GM23338 (cell line): ENCODE results near the gene ZNF497. TPM values are rescaled to one million over a fixed set of nuclear protein-coding genes. Genes with fewer than 3 reads are reported as not detected.
A peak's percentile ranks its signal among the peaks of the same experiment; 100 is the strongest.
"Not testable (repeated sequence)": the region's sequence is repeated elsewhere in the genome, so short reads cannot be mapped to it uniquely, and the experiment has no call there.

Experiments used
- ATAC-seq: fragments of 200-7000 bp; cut with Tn5 transposase; 3 replicates; pipeline ENCODE4 v1.9.1; 2020
- DNase-seq: peaks from one replicate; pipeline ENCODE4 v3.0.0-alpha.2; 2015; ENCODE audit warnings: low spot score
- H2AFZ ChIP-seq: fragments of 200-600 bp; sonication (generic); 2 replicates; pipeline ENCODE4 v1.8.0; 2016; ENCODE audit warnings: antibody characterized with exemption, mild to moderate bottlenecking, moderate library complexity
- H3F3A ChIP-seq: fragments of 200-600 bp; sonication (generic); replicated peaks from 2 replicates; pipeline ENCODE4 v1.8.0; 2017; ENCODE audit warnings: antibody characterized with exemption, mixed run types, low read depth
- H3K27ac ChIP-seq: fragments of 200-600 bp; sonication (generic); 2 replicates; pipeline ENCODE4 v1.6.1; 2016; ENCODE audit warnings: low read depth
- H3K27me3 ChIP-seq: fragments of 200-600 bp; sonication (generic); 2 replicates; pipeline ENCODE4 v1.8.0; 2016; ENCODE audit warnings: mild to moderate bottlenecking, mixed run types, moderate library complexity; ENCODE audit not compliant: insufficient read depth
- H3K36me3 ChIP-seq: fragments of 200-600 bp; sonication (generic); 2 replicates; pipeline ENCODE4 v1.8.0; 2016; ENCODE audit warnings: mild to moderate bottlenecking; ENCODE audit not compliant: insufficient read depth
- H3K4me1 ChIP-seq: fragments of 200-600 bp; sonication (generic); 2 replicates; pipeline ENCODE4 v1.8.0; 2016; ENCODE audit warnings: mild to moderate bottlenecking, moderate library complexity; ENCODE audit not compliant: insufficient read depth
- H3K4me2 ChIP-seq: fragments of 200-600 bp; sonication (generic); 2 replicates; pipeline ENCODE4 v1.7.1; 2017; ENCODE audit warnings: mixed run types
- H3K4me3 ChIP-seq: fragments of 200-600 bp; sonication (generic); 2 replicates; pipeline ENCODE4 v1.6.1; 2016; ENCODE audit warnings: mixed run types
- H3K79me2 ChIP-seq: fragments of 200-600 bp; sonication (generic); replicated peaks from 2 replicates; pipeline ENCODE4 v1.8.0; 2017; ENCODE audit warnings: mild to moderate bottlenecking; ENCODE audit not compliant: insufficient read depth
- H3K9me2 ChIP-seq: fragments of 200-600 bp; sonication (generic); 2 replicates; pipeline ENCODE4 v1.8.0; 2017; ENCODE audit not compliant: insufficient read depth
- H4K20me1 ChIP-seq: fragments of 200-600 bp; sonication (generic); replicated peaks from 2 replicates; pipeline ENCODE4 v1.8.0; 2017; ENCODE audit warnings: mild to moderate bottlenecking; ENCODE audit not compliant: insufficient read depth
- H3K27ac Mint-ChIP-seq: 2 replicates; pipeline ENCODE4 v1.8.0; 2020; ENCODE audit warnings: inconsistent platforms, mild to moderate bottlenecking, moderate library complexity, mixed read lengths
- H3K27me3 Mint-ChIP-seq: 3 replicates; pipeline ENCODE4 v1.8.0; 2022; ENCODE audit warnings: low read depth, mild to moderate bottlenecking, moderate library complexity, mixed read lengths, inconsistent platforms; ENCODE audit not compliant: insufficient read depth, poor library complexity
- H3K36me3 Mint-ChIP-seq: 3 replicates; pipeline ENCODE4 v1.8.0; 2021; ENCODE audit warnings: low read depth, mild to moderate bottlenecking, inconsistent platforms, moderate library complexity, mixed read lengths
- H3K4me1 Mint-ChIP-seq: 3 replicates; pipeline ENCODE4 v1.8.0; 2020; ENCODE audit warnings: mild to moderate bottlenecking, inconsistent platforms, mixed read lengths
- H3K4me3 Mint-ChIP-seq: 3 replicates; pipeline ENCODE4 v1.8.0; 2021; ENCODE audit warnings: moderate library complexity, mild to moderate bottlenecking, inconsistent platforms, mixed read lengths
- H3K9me3 Mint-ChIP-seq: 3 replicates; pipeline ENCODE4 v1.8.0; 2020; ENCODE audit warnings: moderate library complexity, mild to moderate bottlenecking, inconsistent platforms, mixed read lengths
- CREB1 ChIP-seq: fragments of 250-450 bp; sonication (Bioruptor Pico); IDR thresholded peaks from 2 replicates; pipeline ENCODE4 v1.5.0; 2020; ENCODE audit warnings: low read depth, mild to moderate bottlenecking, moderate library complexity
- EZH2phosphoT487 ChIP-seq: fragments of 200-600 bp; sonication (generic); IDR thresholded peaks from one replicate; pipeline ENCODE4 v1.8.1; 2018; ENCODE audit warnings: antibody characterized with exemption; ENCODE audit not compliant: unreplicated experiment
- JUNB ChIP-seq: IDR thresholded peaks from one replicate; pipeline ENCODE4 v1.6.1; 2016; ENCODE audit warnings: antibody characterized with exemption; ENCODE audit not compliant: unreplicated experiment
- NANOG ChIP-seq: IDR thresholded peaks from 2 replicates; pipeline ENCODE4 v1.6.1; 2016; ENCODE audit warnings: antibody characterized with exemption, borderline replicate concordance
- POLR2AphosphoS5 ChIP-seq: IDR thresholded peaks from 2 replicates; pipeline ENCODE4 v1.6.1; 2016; ENCODE audit warnings: antibody characterized with exemption, low read depth
- STAT1 ChIP-seq: IDR thresholded peaks from one replicate; pipeline ENCODE4 v1.6.1; 2016; ENCODE audit warnings: antibody characterized with exemption; ENCODE audit not compliant: unreplicated experiment
- ZNF114 ChIP-seq: fragments of 250-450 bp; sonication (Bioruptor Pico); IDR thresholded peaks from 2 replicates; pipeline ENCODE4 v1.5.0; 2020; ENCODE audit warnings: mild to moderate bottlenecking, moderate library complexity
- ZNF331 ChIP-seq: fragments of 250-450 bp; sonication (Bioruptor Pico); IDR thresholded peaks from 2 replicates; pipeline ENCODE4 v1.5.0; 2020; ENCODE audit warnings: low read depth, mild to moderate bottlenecking, moderate library complexity
- polyA plus RNA-seq: library from polyadenylated mRNA; unstranded; fragments of >200 nt; fragmentation: Nextera tagmentation; extraction: Ambion mirVana; gene quantifications from 2 replicates; pipeline ENCODE4 v1.2.1, GENCODE V29; 2016
- total RNA-seq: library from RNA; depleted of rRNA; stranded (reverse); fragments of >200 nt; shearing (Covaris generic); gene quantifications from 2 replicates; pipeline ENCODE4 v1.2.3, GENCODE V29; 2014
- TF ChIP-seq, protein P1 (sequence below): fragments of 250-450 bp; sonication (Bioruptor Pico); IDR thresholded peaks from 2 replicates; pipeline ENCODE4 v1.5.0; 2020; ENCODE audit warnings: mild to moderate bottlenecking, moderate library complexity
- TF ChIP-seq, protein P2 (sequence below): IDR thresholded peaks from 2 replicates; pipeline ENCODE4 v1.6.1; 2016; ENCODE audit warnings: antibody characterized with exemption
- TF ChIP-seq, protein P3 (sequence below), 2 experiments: fragments of 200-600 bp in 1 of 2; sonication (generic) in 1 of 2; conservative IDR thresholded peaks; 2 replicates each; pipeline versions ENCODE4 v1.5.1 to v1.6.1; 2016 to 2017; ENCODE audit warnings: antibody characterized with exemption in 2 of 2, low read depth in 2 of 2, mild to moderate bottlenecking in 2 of 2, moderate library complexity in 1 of 2

ZNF497 gene
- total and polyA plus RNA-seq, 2 experiments from 2014 or later: 0.44 to 2.0 TPM

DNA sequence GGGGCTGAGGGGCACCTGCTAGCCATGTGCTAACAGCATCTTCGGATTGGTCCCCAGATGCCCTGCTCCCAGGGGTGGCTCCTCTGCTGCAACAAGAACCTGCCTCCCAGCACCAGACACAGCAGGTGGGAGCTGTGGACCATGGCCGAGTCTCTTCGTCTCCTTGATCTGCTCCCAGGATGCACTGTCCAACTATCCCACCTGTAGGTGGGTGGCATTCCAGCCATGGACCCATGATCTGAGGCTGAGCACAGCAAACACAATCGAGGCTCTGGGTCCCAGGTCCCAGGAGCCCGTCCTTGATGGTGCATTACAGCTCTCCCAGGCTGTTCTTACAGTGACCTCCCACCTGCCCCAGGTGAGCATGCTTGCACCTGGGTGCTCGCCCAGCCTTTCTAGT, 16.7 kb upstream of the ZNF497 start:
- Histone ChIP-seq H3F3A (0 out of 2 replicates have a peak, but pooled peaks cover 4% of the 10 kb centered on the region), H3K36me3 (no peaks in the 10 kb centered on the region), H3K4me3 (no peak overlapping the region), H3K9me2 (no peaks in the 10 kb centered on the region), H3K27me3 (no peaks in the 10 kb centered on the region), H2AFZ (no peak overlapping the region), H3K27ac (no peak overlapping the region), H3K4me1 (0 out of 2 replicates have a peak, but pooled peaks cover 7% of the 10 kb centered on the region), H3K4me2 (no peak overlapping the region), H4K20me1 (no peaks in the 10 kb centered on the region), H3K79me2 (no peaks in the 10 kb centered on the region)
- peaks cover 24% of the 10 kb centered on the region for H3K27me3 Mint-ChIP-seq
- no peak overlapping the region for H3K27ac Mint-ChIP-seq
- ATAC-seq: no peak
- H3K4me1 Mint-ChIP-seq: peaks cover 9% of the 10 kb centered on the region
- TF ChIP-seq JUNB: no peak
- TF ChIP-seq, protein P1, sequence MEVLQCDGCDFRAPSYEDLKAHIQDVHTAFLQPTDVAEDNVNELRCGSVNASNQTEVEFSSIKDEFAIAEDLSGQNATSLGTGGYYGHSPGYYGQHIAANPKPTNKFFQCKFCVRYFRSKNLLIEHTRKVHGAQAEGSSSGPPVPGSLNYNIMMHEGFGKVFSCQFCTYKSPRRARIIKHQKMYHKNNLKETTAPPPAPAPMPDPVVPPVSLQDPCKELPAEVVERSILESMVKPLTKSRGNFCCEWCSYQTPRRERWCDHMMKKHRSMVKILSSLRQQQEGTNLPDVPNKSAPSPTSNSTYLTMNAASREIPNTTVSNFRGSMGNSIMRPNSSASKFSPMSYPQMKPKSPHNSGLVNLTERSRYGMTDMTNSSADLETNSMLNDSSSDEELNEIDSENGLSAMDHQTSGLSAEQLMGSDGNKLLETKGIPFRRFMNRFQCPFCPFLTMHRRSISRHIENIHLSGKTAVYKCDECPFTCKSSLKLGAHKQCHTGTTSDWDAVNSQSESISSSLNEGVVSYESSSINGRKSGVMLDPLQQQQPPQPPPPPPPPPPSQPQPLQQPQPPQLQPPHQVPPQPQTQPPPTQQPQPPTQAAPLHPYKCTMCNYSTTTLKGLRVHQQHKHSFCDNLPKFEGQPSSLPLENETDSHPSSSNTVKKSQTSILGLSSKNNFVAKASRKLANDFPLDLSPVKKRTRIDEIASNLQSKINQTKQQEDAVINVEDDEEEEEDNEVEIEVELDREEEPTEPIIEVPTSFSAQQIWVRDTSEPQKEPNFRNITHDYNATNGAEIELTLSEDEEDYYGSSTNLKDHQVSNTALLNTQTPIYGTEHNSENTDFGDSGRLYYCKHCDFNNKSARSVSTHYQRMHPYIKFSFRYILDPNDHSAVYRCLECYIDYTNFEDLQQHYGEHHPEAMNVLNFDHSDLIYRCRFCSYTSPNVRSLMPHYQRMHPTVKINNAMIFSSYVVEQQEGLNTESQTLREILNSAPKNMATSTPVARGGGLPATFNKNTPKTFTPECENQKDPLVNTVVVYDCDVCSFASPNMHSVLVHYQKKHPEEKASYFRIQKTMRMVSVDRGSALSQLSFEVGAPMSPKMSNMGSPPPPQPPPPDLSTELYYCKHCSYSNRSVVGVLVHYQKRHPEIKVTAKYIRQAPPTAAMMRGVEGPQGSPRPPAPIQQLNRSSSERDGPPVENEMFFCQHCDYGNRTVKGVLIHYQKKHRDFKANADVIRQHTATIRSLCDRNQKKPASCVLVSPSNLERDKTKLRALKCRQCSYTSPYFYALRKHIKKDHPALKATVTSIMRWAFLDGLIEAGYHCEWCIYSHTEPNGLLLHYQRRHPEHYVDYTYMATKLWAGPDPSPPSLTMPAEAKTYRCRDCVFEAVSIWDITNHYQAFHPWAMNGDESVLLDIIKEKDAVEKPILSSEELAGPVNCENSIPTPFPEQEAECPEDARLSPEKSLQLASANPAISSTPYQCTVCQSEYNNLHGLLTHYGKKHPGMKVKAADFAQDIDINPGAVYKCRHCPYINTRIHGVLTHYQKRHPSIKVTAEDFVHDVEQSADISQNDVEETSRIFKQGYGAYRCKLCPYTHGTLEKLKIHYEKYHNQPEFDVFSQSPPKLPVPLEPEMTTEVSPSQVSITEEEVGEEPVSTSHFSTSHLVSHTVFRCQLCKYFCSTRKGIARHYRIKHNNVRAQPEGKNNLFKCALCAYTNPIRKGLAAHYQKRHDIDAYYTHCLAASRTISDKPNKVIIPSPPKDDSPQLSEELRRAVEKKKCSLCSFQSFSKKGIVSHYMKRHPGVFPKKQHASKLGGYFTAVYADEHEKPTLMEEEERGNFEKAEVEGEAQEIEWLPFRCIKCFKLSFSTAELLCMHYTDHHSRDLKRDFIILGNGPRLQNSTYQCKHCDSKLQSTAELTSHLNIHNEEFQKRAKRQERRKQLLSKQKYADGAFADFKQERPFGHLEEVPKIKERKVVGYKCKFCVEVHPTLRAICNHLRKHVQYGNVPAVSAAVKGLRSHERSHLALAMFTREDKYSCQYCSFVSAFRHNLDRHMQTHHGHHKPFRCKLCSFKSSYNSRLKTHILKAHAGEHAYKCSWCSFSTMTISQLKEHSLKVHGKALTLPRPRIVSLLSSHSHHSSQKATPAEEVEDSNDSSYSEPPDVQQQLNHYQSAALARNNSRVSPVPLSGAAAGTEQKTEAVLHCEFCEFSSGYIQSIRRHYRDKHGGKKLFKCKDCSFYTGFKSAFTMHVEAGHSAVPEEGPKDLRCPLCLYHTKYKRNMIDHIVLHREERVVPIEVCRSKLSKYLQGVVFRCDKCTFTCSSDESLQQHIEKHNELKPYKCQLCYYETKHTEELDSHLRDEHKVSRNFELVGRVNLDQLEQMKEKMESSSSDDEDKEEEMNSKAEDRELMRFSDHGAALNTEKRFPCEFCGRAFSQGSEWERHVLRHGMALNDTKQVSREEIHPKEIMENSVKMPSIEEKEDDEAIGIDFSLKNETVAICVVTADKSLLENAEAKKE (CRISPR knock-in tag): no peak
- no peak for TF ChIP-seq ZNF114 (CRISPR knock-in tag)
- TF ChIP-seq STAT1: no peak
- no peak for TF ChIP-seq CREB1 (CRISPR knock-in tag)
- no peak for TF ChIP-seq ZNF331 (CRISPR knock-in tag)
- TF ChIP-seq POLR2AphosphoS5: no peak
- TF ChIP-seq, protein P2, sequence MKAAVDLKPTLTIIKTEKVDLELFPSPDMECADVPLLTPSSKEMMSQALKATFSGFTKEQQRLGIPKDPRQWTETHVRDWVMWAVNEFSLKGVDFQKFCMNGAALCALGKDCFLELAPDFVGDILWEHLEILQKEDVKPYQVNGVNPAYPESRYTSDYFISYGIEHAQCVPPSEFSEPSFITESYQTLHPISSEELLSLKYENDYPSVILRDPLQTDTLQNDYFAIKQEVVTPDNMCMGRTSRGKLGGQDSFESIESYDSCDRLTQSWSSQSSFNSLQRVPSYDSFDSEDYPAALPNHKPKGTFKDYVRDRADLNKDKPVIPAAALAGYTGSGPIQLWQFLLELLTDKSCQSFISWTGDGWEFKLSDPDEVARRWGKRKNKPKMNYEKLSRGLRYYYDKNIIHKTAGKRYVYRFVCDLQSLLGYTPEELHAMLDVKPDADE: no peak
- no peak for TF ChIP-seq EZH2phosphoT487
- TF ChIP-seq, protein P3, sequence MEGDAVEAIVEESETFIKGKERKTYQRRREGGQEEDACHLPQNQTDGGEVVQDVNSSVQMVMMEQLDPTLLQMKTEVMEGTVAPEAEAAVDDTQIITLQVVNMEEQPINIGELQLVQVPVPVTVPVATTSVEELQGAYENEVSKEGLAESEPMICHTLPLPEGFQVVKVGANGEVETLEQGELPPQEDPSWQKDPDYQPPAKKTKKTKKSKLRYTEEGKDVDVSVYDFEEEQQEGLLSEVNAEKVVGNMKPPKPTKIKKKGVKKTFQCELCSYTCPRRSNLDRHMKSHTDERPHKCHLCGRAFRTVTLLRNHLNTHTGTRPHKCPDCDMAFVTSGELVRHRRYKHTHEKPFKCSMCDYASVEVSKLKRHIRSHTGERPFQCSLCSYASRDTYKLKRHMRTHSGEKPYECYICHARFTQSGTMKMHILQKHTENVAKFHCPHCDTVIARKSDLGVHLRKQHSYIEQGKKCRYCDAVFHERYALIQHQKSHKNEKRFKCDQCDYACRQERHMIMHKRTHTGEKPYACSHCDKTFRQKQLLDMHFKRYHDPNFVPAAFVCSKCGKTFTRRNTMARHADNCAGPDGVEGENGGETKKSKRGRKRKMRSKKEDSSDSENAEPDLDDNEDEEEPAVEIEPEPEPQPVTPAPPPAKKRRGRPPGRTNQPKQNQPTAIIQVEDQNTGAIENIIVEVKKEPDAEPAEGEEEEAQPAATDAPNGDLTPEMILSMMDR (conservative IDR thresholded peaks at IDR 0.05; ENCODE audit: low read depth in 2 of 2): no peak
- TF ChIP-seq NANOG: no peak
- DNase-seq: no peak
- no peaks in the 10 kb centered on the region; the same call in 2 of the 3 replicates for H3K36me3 Mint-ChIP-seq
- peak overlapping the region; percentile 84 for H3K4me3 Mint-ChIP-seq
- no peaks in the 10 kb centered on the region for H3K9me3 Mint-ChIP-seq

DNA sequence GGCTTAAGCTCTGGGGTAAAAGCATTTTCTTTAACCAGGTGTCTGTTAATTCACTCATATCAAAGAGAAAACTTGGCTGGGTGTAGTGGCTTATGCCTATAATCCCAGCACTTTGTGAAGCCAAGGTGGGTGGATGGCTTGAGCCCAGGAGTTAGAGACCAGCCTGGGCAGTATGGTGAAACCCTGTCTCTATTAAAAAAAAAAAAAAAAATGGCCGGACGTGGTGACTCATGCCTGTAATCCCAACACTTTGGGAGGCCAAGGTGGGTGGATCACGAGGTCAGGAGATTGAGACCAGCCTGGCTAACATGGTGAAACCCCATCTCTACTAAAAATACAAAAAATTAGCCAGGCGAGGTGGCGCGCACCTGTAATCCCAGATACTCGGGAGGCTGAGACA, 14.2 kb upstream of the ZNF497 start:
- not testable (repeated sequence) for H2AFZ ChIP-seq, H3K4me3 Mint-ChIP-seq, H3K4me1 Mint-ChIP-seq, H3K79me2 ChIP-seq, ATAC-seq, H3F3A ChIP-seq, DNase-seq, H3K9me2 ChIP-seq, H4K20me1 ChIP-seq, H3K36me3 ChIP-seq, H3K27ac Mint-ChIP-seq, H3K27ac ChIP-seq, H3K4me2 ChIP-seq, H3K27me3 ChIP-seq, H3K36me3 Mint-ChIP-seq, H3K4me1 ChIP-seq, H3K9me3 Mint-ChIP-seq, H3K4me3 ChIP-seq
- H3K27me3 Mint-ChIP-seq: peaks cover 15% of the 10 kb centered on the region
